SK-N-SH (cell line): ENCODE measurements around the gene CNOT11. TPM values are rescaled to one million over a fixed set of nuclear protein-coding genes. Genes with fewer than 3 reads are reported as not detected.

Experiments used
- CTCF ChIA-PET: fragments of 300-600, 350-600 bp; formaldehyde crosslinking; extraction: SDS; loops from one replicate; lab custom pipeline; 2021; lab: Yijun Ruan, JAX
- POLR2A ChIA-PET: fragments of 350-600 bp; sonication (Branson Sonifier 250); formaldehyde crosslinking; extraction: SDS; loops from one replicate; lab custom pipeline; 2020; ENCODE audit warnings: antibody characterized with exemption, inconsistent platforms; lab: Yijun Ruan, JAX
- DNase-seq: peaks from one replicate; pipeline ENCODE4 v3.0.0; 2012
- H2AFZ ChIP-seq: fragments of 200-600 bp; sonication (generic); 2 replicates; pipeline ENCODE4 v1.8.1; 2016; ENCODE audit warnings: antibody characterized with exemption, mild to moderate bottlenecking, low read depth
- H3F3A ChIP-seq: fragments of 200-600 bp; sonication (generic); replicated peaks from 2 replicates; pipeline ENCODE3; 2016; ENCODE audit warnings: antibody characterized with exemption, mild to moderate bottlenecking; ENCODE audit not compliant: insufficient read depth
- H3K27ac ChIP-seq, 2 experiments: fragments of 200-500 bp in 1 of 2; fragments of 200-600 bp in 1 of 2; sonication (Bioruptor generic) in 1 of 2; sonication (generic), shearing (Covaris generic) in 1 of 2; 2 replicates each; pipeline versions ENCODE4 v1.5.1 to v1.6.1; 2014 to 2016; ENCODE audit warnings: low read depth in 2 of 2, inconsistent platforms in 1 of 2, low read length in 1 of 2, mild to moderate bottlenecking in 1 of 2, mixed read lengths in 1 of 2
- H3K27me3 ChIP-seq: fragments of 200-600 bp; sonication (generic), shearing (Covaris generic); 2 replicates; pipeline ENCODE4 v1.6.1; 2016; ENCODE audit warnings: mixed run types; ENCODE audit not compliant: insufficient read depth
- H3K36me3 ChIP-seq, 2 experiments: fragments of 200-500 bp in 1 of 2; fragments of 200-600 bp in 1 of 2; sonication (Bioruptor generic) in 1 of 2; sonication (generic) in 1 of 2; replicated peaks in 1 of 2; 2 replicates each; pipeline versions ENCODE3 to v1.5.1; 2014 to 2016; ENCODE audit warnings: low read length in 1 of 2, mild to moderate bottlenecking in 1 of 2; ENCODE audit not compliant: insufficient read depth in 2 of 2, control insufficient read depth in 1 of 2
- H3K4me1 ChIP-seq, 2 experiments: fragments of 200-500 bp in 1 of 2; fragments of 200-600 bp in 1 of 2; sonication (Bioruptor generic) in 1 of 2; sonication (generic), shearing (Covaris generic) in 1 of 2; 2 replicates each; pipeline versions ENCODE4 v1.5.1 to v1.6.1; 2014 to 2016; ENCODE audit warnings: low read depth in 1 of 2, low read length in 1 of 2, mixed run types in 1 of 2; ENCODE audit not compliant: insufficient read depth in 2 of 2, control insufficient read depth in 1 of 2
- H3K4me2 ChIP-seq: fragments of 200-600 bp; sonication (generic), shearing (Covaris generic); 2 replicates; pipeline ENCODE4 v1.6.1; 2017; ENCODE audit warnings: mixed run types
- H3K4me3 ChIP-seq, 2 experiments: fragments of 200-500 bp in 1 of 2; fragments of 200-600 bp in 1 of 2; sonication (Bioruptor generic) in 1 of 2; sonication (generic), shearing (Covaris generic) in 1 of 2; 2 replicates each; pipeline versions ENCODE4 v1.5.1 to v1.8.1; 2014 to 2016; ENCODE audit warnings: low read depth in 2 of 2, inconsistent platforms in 1 of 2, low read length in 1 of 2, mild to moderate bottlenecking in 1 of 2, mixed read lengths in 1 of 2, moderate library complexity in 1 of 2
- H3K79me2 ChIP-seq: fragments of 200-600 bp; sonication (generic); 2 replicates; pipeline ENCODE4 v1.8.1; 2017; ENCODE audit warnings: mild to moderate bottlenecking; ENCODE audit not compliant: insufficient read depth
- H3K9ac ChIP-seq: fragments of 200-600 bp; sonication (generic); 2 replicates; pipeline ENCODE4 v1.6.1; 2017; ENCODE audit warnings: mixed run types
- H3K9me2 ChIP-seq: fragments of 200-600 bp; sonication (generic); 2 replicates; pipeline ENCODE4 v1.6.1; 2017; ENCODE audit warnings: mixed run types
- H3K9me3 ChIP-seq: fragments of 200-600 bp; sonication (generic); 2 replicates; pipeline ENCODE4 v1.6.1; 2017; ENCODE audit warnings: mixed run types, mild to moderate bottlenecking, moderate library complexity
- H4K20me1 ChIP-seq: fragments of 200-600 bp; sonication (generic); 2 replicates; pipeline ENCODE4 v1.6.1; 2017; ENCODE audit warnings: mild to moderate bottlenecking, mixed run types; ENCODE audit not compliant: insufficient read depth
- CTCF ChIP-seq: fragments of 200-600 bp; sonication (generic); IDR thresholded peaks from 2 replicates; pipeline ENCODE4 v1.6.1; 2017; ENCODE audit warnings: antibody characterized with exemption, mild to moderate bottlenecking, moderate library complexity
- ELF1 ChIP-seq: IDR thresholded peaks from 2 replicates; pipeline ENCODE4 v1.4.0; 2012
- EP300 ChIP-seq, 2 experiments: IDR thresholded peaks; 2 replicates each; pipeline versions ENCODE4 v1.4.0 to v1.6.1; 2012; ENCODE audit warnings: borderline replicate concordance in 1 of 2, low read depth in 1 of 2, low read length in 1 of 2
- FOSL2 ChIP-seq: IDR thresholded peaks from 2 replicates; pipeline ENCODE4 v1.4.0; 2012; ENCODE audit warnings: low read depth, mild to moderate bottlenecking, moderate library complexity, borderline replicate concordance
- FOXJ3 ChIP-seq: sonication (generic); formaldehyde crosslinking; IDR thresholded peaks from 2 replicates; pipeline ENCODE4 v1.5.1; 2020; ENCODE audit warnings: mild to moderate bottlenecking, missing genetic modification reagents
- FOXM1 ChIP-seq: IDR thresholded peaks from 2 replicates; pipeline ENCODE4 v1.4.0; 2012; ENCODE audit warnings: low read depth, mild to moderate bottlenecking
- GABPA ChIP-seq: IDR thresholded peaks from 2 replicates; pipeline ENCODE4 v1.4.0; 2012; ENCODE audit warnings: low read depth, mild to moderate bottlenecking
- GATA2 ChIP-seq: sonication (generic); formaldehyde crosslinking; IDR thresholded peaks from 2 replicates; pipeline ENCODE4 v1.5.0; 2020; ENCODE audit warnings: mild to moderate bottlenecking, missing genetic modification reagents
- MAX ChIP-seq: IDR thresholded peaks from 2 replicates; pipeline ENCODE4 v1.4.0; 2012; ENCODE audit warnings: low read depth
- MEF2A ChIP-seq: IDR thresholded peaks from 2 replicates; pipeline ENCODE4 v1.4.0; 2012; ENCODE audit warnings: low read depth, borderline replicate concordance
- NFIC ChIP-seq: IDR thresholded peaks from 2 replicates; pipeline ENCODE4 v1.4.0; 2012; ENCODE audit warnings: borderline replicate concordance
- NRF1 ChIP-seq: IDR thresholded peaks from 2 replicates; pipeline ENCODE4 v1.6.1; 2012; ENCODE audit warnings: low read depth, mild to moderate bottlenecking, low read length
- POLR2AphosphoS5 ChIP-seq: IDR thresholded peaks from 2 replicates; pipeline ENCODE4 v1.6.1; 2012; ENCODE audit warnings: low read depth, low read length
- RAD21 ChIP-seq: IDR thresholded peaks from 2 replicates; pipeline ENCODE4 v1.6.1; 2012; ENCODE audit warnings: mild to moderate bottlenecking, low read length
- RXRA ChIP-seq: IDR thresholded peaks from 2 replicates; pipeline ENCODE4 v1.4.0; 2012; ENCODE audit warnings: low read depth, mild to moderate bottlenecking, borderline replicate concordance
- SIN3A ChIP-seq: IDR thresholded peaks from 2 replicates; pipeline ENCODE4 v1.6.1; 2012; ENCODE audit warnings: low read depth, mild to moderate bottlenecking, low read length, moderate library complexity, borderline replicate concordance
- SMC3 ChIP-seq: IDR thresholded peaks from 2 replicates; pipeline ENCODE4 v1.6.1; 2012; ENCODE audit warnings: low read depth, low read length, improper control_type of control experiment
- TAF1 ChIP-seq: IDR thresholded peaks from 2 replicates; pipeline ENCODE4 v1.6.1; 2012; ENCODE audit warnings: low read depth, mild to moderate bottlenecking, low read length, moderate library complexity, borderline replicate concordance
- TCF12 ChIP-seq: IDR thresholded peaks from 2 replicates; pipeline ENCODE4 v1.4.0; 2012
- TEAD4 ChIP-seq: IDR thresholded peaks from 2 replicates; pipeline ENCODE4 v1.4.0; 2012; ENCODE audit warnings: mild to moderate bottlenecking, borderline replicate concordance; ENCODE audit not compliant: insufficient read depth
- USF1 ChIP-seq: IDR thresholded peaks from 2 replicates; pipeline ENCODE4 v1.4.0; 2012; ENCODE audit warnings: low read depth, borderline replicate concordance
- USF2 ChIP-seq: fragments of 150-350 bp; IDR thresholded peaks from 2 replicates; pipeline ENCODE4 v1.6.1; 2017; ENCODE audit warnings: antibody characterized with exemption, low read length, low read depth, borderline replicate concordance
- WGBS: methylation state at CpG from one replicate; pipeline ENCODE4 v1.1.6; 2017; ENCODE audit warnings: low lambda C conversion rate; 5-methylcytosine and 5-hydroxymethylcytosine counted together
- polyA plus RNA-seq, 3 experiments: library from polyadenylated mRNA; depleted of rRNA; stranded (reverse); fragments of >200 nt; gene quantifications; 2 replicates each; pipeline ENCODE4 v1.2.3, GENCODE V29; 2012

CNOT11 gene
- polyA plus RNA-seq, 1 of the 3 experiments (the other 2 are of a cell fraction): 38.4 TPM

- TF ChIP-seq RAD21: no peak
- TF ChIP-seq MAX: no peak
- TF ChIP-seq GABPA: no peak
- TF ChIP-seq NRF1: no peak
- TF ChIP-seq SMC3: no peak
- TF ChIP-seq TEAD4: no peak
- no peak for TF ChIP-seq USF1
- TF ChIP-seq SIN3A: no peak
- TF ChIP-seq FOXJ3 (CRISPR knock-in tag): no peak
- TF ChIP-seq GATA2 (CRISPR knock-in tag): no peak
- no peak for TF ChIP-seq RXRA
- no peak for TF ChIP-seq TCF12
- no peak for TF ChIP-seq CTCF
- TF ChIP-seq NFIC: no peak
- no peak for TF ChIP-seq FOXM1
- TF ChIP-seq EP300 (IDR thresholded peaks at IDR 0.05; ENCODE audit: borderline replicate concordance in 1 of 2, low read depth in 1 of 2, low read length in 1 of 2): no peak
- no peaks in the 10 kb centered on the region for H3K9me3 ChIP-seq
- CTCF ChIA-PET: interaction anchor here (1.1 kb wide), 1 partner anchor 9 kb away, joined by 4 read pairs; no protein-coding TSS in a partner anchor
- peaks cover 34 to 40% of the 10 kb centered on the region in 2 experiments for H3K36me3 ChIP-seq
- H2AFZ ChIP-seq: no peak overlapping the region
- peaks cover 2 to 6% of the 10 kb centered on the region in 2 experiments; a peak in 2 of 4 replicates for H3K4me1 ChIP-seq
- no peak for DNase-seq
- peaks cover 72% of the 10 kb centered on the region for H3K79me2 ChIP-seq
- no peak overlapping the region for H3K27ac ChIP-seq
- 94% methylated on average over 2 of the region's 2 CpGs for WGBS
- POLR2A ChIA-PET: no interaction called here
- H3K4me2 ChIP-seq: no peak overlapping the region
- peaks cover 42% of the 10 kb centered on the region for H4K20me1 ChIP-seq
- no peak overlapping the region for H3K4me3 ChIP-seq
- H3F3A ChIP-seq: no peaks in the 10 kb centered on the region
- no peaks in the 10 kb centered on the region for H3K27me3 ChIP-seq
- H3K9me2 ChIP-seq: no peaks in the 10 kb centered on the region
- no peak overlapping the region for H3K9ac ChIP-seq
Observed at GRCh38 chr2:101293544-101293943, 40.9 kb downstream of the CNOT11 start.

GRCh38 chr2:101294861-101295260, 42.2 kb downstream of the CNOT11 start:
- Histone ChIP-seq H3K4me1 (peaks cover 2 to 6% of the 10 kb centered on the region in 2 experiments; a peak in 2 of 4 replicates), H3K4me3 (no peak overlapping the region), H3K79me2 (peaks cover 80% of the 10 kb centered on the region), H4K20me1 (peaks cover 55% of the 10 kb centered on the region), H3F3A (no peaks in the 10 kb centered on the region), H3K27me3 (no peaks in the 10 kb centered on the region), H3K36me3 (peaks cover 29 to 34% of the 10 kb centered on the region in 2 experiments), H2AFZ (no peak overlapping the region), H3K9me2 (no peaks in the 10 kb centered on the region), H3K27ac (no peak overlapping the region), H3K9me3 (no peaks in the 10 kb centered on the region), H3K9ac (no peak overlapping the region), H3K4me2 (no peak overlapping the region)
- no peak for DNase-seq
- 98% methylated on average over 6 of the region's 6 CpGs for WGBS
- TF ChIP-seq MEF2A: no peak
- TF ChIP-seq RAD21: no peak
- no peak for TF ChIP-seq USF1
- TF ChIP-seq FOSL2: no peak
- no peak for TF ChIP-seq RXRA
- no peak for TF ChIP-seq POLR2AphosphoS5
- no peak for TF ChIP-seq USF2
- TF ChIP-seq TAF1: no peak
- TF ChIP-seq SMC3: no peak
- TF ChIP-seq ELF1: no peak
- POLR2A ChIA-PET: no interaction called here
- CTCF ChIA-PET: interaction anchor here (0.6 kb wide), 1 partner anchor 41 kb away, joined by 3 read pairs; no protein-coding TSS in a partner anchor
